GM21619 (cell line): Measurements from ENCODE around the gene TRAPPC5.

Experiments
- ATAC-seq: cut with Tn5 transposase; IDR thresholded peaks from one replicate; pipeline ENCODE4 v1.9.1; 2021; ENCODE audit not compliant: unreplicated experiment

Gene TRAPPC5

GRCh38 chr19:7730286-7731217, 49.9 kb downstream of the TRAPPC5 start:
- no peak for ATAC-seq

- ATAC-seq: no peak
Measured at GRCh38 chr19:7731218-7731595, 50.6 kb downstream of the TRAPPC5 start.

- ATAC-seq: no peak
Measured at GRCh38 chr19:7731615-7732014, 51.0 kb downstream of the TRAPPC5 start.

GRCh38 chr19:7732045-7732444, 51.4 kb downstream of the TRAPPC5 start, which contains the start of gene CLEC4G:
CLEC4G (minus strand) TSS chr19:7732110; CDS start chr19:7732102, 8 bp downstream.
- ATAC-seq: no peak

- ATAC-seq: no peak
Measured at GRCh38 chr19:7733376-7733775, 52.7 kb downstream of the TRAPPC5 start.

GRCh38 chr19:7734220-7735203, 53.9 kb downstream of the TRAPPC5 start:
- ATAC-seq: no peak

GRCh38 chr19:7736148-7736547, 55.5 kb downstream of the TRAPPC5 start:
- no peak for ATAC-seq

- no peak for ATAC-seq
Measured at GRCh38 chr19:7737215-7737614, 56.6 kb downstream of the TRAPPC5 start.
